DND-41 (cell line): ENCODE results near the gene DCLK2.

Experiments used
- ATAC-seq: fragments of 200-7000 bp; cut with Tn5 transposase; 3 replicates; pipeline ENCODE4 v1.9.1; 2021; ENCODE audit warnings: low read depth; ENCODE audit not compliant: insufficient read depth
- DNase-seq: peaks from one replicate; pipeline ENCODE4 v3.0.0-alpha.2; 2020
- H2AFZ ChIP-seq: 2 replicates; pipeline ENCODE4 v1.6.0; 2012; ENCODE audit warnings: low read depth, low read length
- H3K27ac ChIP-seq: 2 replicates; pipeline ENCODE4 v1.5.1; 2012; ENCODE audit warnings: low read length, inconsistent platforms
- H3K27me3 ChIP-seq: fragments of 200-600 bp; sonication (generic); 2 replicates; pipeline ENCODE4 v1.6.0; 2012; ENCODE audit warnings: low read length, mild to moderate bottlenecking, inconsistent platforms; ENCODE audit not compliant: insufficient read depth, poor library complexity
- H3K36me3 ChIP-seq: 2 replicates; pipeline ENCODE4 v1.5.1; 2012; ENCODE audit warnings: low read length, inconsistent platforms; ENCODE audit not compliant: insufficient read depth
- H3K4me1 ChIP-seq: 2 replicates; pipeline ENCODE4 v1.5.1; 2012; ENCODE audit warnings: mild to moderate bottlenecking, low read length; ENCODE audit not compliant: insufficient read depth
- H3K4me2 ChIP-seq: 2 replicates; pipeline ENCODE4 v1.6.0; 2012; ENCODE audit warnings: mild to moderate bottlenecking, moderate library complexity, low read length, inconsistent platforms; ENCODE audit not compliant: insufficient read depth
- H3K4me3 ChIP-seq, 2 experiments: fragments of 200-600 bp in 1 of 2; shearing (Covaris generic) in 1 of 2; 2 replicates each; pipeline ENCODE4 v1.5.1; 2012 to 2016; ENCODE audit warnings: inconsistent platforms in 2 of 2, low read length in 2 of 2, mild to moderate bottlenecking in 2 of 2, low read depth in 1 of 2, moderate library complexity in 1 of 2
- H3K79me2 ChIP-seq: 2 replicates; pipeline ENCODE4 v1.6.0; 2012; ENCODE audit warnings: low read length, inconsistent platforms; ENCODE audit not compliant: insufficient read depth
- H3K9ac ChIP-seq: 2 replicates; pipeline ENCODE4 v1.6.0; 2012; ENCODE audit warnings: low read depth, mild to moderate bottlenecking, inconsistent platforms, low read length, moderate library complexity
- H3K9me3 ChIP-seq: 2 replicates; pipeline ENCODE4 v1.5.1; 2012; ENCODE audit warnings: low read length, moderate library complexity, mild to moderate bottlenecking, inconsistent platforms; ENCODE audit not compliant: insufficient read depth, severe bottlenecking
- H4K20me1 ChIP-seq: 2 replicates; pipeline ENCODE4 v1.6.0; 2012; ENCODE audit warnings: low read length; ENCODE audit not compliant: insufficient read depth
- EZH2 ChIP-seq: IDR thresholded peaks from 3 replicates; pipeline ENCODE4 v1.6.1; 2012; ENCODE audit warnings: borderline replicate concordance, low read depth, mild to moderate bottlenecking, moderate library complexity, low read length, inconsistent platforms; ENCODE audit not compliant: severe bottlenecking
- TF ChIP-seq, protein P1 (sequence below): IDR thresholded peaks from 2 replicates; pipeline ENCODE4 v1.5.1; 2012; ENCODE audit warnings: borderline replicate concordance, low read length, moderate library complexity, mild to moderate bottlenecking; ENCODE audit not compliant: poor library complexity, severe bottlenecking; ENCODE audit errors: extremely low read depth

The DCLK2 gene

GRCh38 chr4:150037251-150037856 lies 40.9 kb upstream of the DCLK2 start:
- Histone ChIP-seq H3K4me1 (no peaks in the 10 kb centered on the region), H3K79me2 (no peaks in the 10 kb centered on the region), H3K9ac (no peak overlapping the region), H3K27me3 (no peaks in the 10 kb centered on the region), H3K36me3 (no peaks in the 10 kb centered on the region), H2AFZ (no peak overlapping the region), H3K9me3 (no peaks in the 10 kb centered on the region), H3K27ac (no peak overlapping the region), H3K4me3 (no peak overlapping the region), H3K4me2 (no peak overlapping the region), H4K20me1 (no peaks in the 10 kb centered on the region)
- no peak for DNase-seq
- no peak for ATAC-seq
- TF ChIP-seq EZH2: no peak
- TF ChIP-seq, protein P1, sequence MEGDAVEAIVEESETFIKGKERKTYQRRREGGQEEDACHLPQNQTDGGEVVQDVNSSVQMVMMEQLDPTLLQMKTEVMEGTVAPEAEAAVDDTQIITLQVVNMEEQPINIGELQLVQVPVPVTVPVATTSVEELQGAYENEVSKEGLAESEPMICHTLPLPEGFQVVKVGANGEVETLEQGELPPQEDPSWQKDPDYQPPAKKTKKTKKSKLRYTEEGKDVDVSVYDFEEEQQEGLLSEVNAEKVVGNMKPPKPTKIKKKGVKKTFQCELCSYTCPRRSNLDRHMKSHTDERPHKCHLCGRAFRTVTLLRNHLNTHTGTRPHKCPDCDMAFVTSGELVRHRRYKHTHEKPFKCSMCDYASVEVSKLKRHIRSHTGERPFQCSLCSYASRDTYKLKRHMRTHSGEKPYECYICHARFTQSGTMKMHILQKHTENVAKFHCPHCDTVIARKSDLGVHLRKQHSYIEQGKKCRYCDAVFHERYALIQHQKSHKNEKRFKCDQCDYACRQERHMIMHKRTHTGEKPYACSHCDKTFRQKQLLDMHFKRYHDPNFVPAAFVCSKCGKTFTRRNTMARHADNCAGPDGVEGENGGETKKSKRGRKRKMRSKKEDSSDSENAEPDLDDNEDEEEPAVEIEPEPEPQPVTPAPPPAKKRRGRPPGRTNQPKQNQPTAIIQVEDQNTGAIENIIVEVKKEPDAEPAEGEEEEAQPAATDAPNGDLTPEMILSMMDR: no peak

DNA sequence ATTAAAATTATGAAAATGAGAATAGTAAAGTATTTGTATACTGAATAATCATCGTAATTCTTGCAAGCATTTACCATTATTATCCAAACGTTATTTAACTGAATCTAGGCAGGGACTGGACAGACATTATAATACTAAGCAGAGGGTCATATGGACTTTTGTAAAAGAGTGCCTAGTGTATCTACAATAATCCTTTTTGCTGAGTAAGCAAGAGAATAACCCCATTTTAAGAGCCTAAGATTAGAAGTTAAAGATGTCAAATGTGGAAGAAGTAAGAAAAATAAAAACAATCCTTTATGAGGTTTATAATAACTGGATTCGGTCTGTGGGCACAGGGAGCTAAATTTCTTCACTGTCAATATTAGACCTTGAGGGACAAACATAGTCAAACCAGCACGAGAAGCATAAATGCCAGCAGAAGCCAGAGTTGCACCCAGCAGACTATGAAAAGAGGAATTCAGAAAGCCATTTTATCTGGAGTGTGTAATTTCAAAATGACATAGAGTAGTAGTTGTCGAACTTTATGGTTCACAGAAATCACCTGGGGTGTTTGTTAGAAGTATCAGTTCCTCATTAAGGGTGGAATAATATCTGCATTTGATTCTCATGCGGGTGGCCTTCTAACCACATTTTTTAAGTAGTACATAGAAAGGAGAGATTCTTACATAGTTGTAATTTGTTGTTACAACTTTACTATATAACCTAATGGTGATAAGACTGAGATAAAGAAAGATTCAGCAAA lies 39.7 kb upstream of the DCLK2 start:
- ATAC-seq (no peak), DNase-seq (no peak)
- H3K9me3 ChIP-seq: no peaks in the 10 kb centered on the region
- H3K27me3 ChIP-seq: no peaks in the 10 kb centered on the region
- no peak overlapping the region for H3K9ac ChIP-seq
- H3K27ac ChIP-seq: no peak overlapping the region
- H4K20me1 ChIP-seq: no peaks in the 10 kb centered on the region
- no peak overlapping the region for H3K4me2 ChIP-seq
- no peak overlapping the region for H3K4me3 ChIP-seq
- no peak overlapping the region for H2AFZ ChIP-seq
- H3K4me1 ChIP-seq: no peaks in the 10 kb centered on the region
- no peak for TF ChIP-seq EZH2
- TF ChIP-seq, protein P1: no peak
- H3K79me2 ChIP-seq: no peaks in the 10 kb centered on the region
- H3K36me3 ChIP-seq: no peaks in the 10 kb centered on the region

DNA sequence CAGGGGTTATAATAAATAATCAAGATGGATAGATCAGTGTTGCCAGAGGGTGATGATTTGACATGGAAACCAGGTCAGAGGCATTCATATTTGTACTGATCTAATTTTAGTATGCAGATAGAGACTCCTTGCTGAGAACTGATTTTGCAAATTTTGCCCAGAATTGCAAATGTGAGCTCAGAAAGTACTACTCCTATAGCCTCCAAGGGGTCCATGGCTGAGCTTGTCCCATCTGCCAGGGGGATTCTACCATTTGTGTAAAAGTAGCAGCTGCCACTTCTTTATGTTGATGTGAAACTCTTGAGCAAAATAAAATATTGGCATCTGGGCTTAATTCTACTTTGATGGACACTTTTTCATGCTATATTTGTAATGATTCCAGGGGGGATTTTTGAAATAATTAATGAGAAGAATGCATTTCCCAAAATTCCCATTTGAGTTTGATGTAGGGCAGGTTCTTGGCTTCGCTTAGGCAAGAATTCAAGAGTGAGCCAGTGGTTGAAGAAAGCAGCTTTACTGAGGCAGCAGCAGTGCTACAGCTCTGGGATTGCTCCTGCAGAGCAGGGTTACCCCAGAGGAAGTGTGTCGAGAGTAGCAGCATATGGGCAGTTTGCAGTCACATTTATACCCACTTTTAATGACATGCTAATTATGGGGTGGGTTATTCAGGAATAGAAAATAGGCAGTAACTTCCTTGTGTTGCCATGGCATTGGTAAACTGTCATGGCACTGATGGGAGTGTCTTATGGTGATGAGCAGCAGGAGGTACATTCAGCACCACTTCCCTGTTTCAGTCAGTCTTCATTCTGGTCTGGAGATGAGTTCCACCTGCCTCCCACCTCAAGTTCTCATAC lies 38.7 kb upstream of the DCLK2 start:
- no peak overlapping the region for H3K4me3 ChIP-seq
- H3K27me3 ChIP-seq: no peaks in the 10 kb centered on the region
- ATAC-seq (no peak), DNase-seq (no peak)
- no peaks in the 10 kb centered on the region for H3K79me2 ChIP-seq
- TF ChIP-seq, protein P1: no peak
- TF ChIP-seq EZH2: no peak
- H2AFZ ChIP-seq: no peak overlapping the region
- H3K9me3 ChIP-seq: no peaks in the 10 kb centered on the region
- no peaks in the 10 kb centered on the region for H3K36me3 ChIP-seq
- H3K4me1 ChIP-seq: no peaks in the 10 kb centered on the region
- H3K4me2 ChIP-seq: no peak overlapping the region
- H4K20me1 ChIP-seq: no peaks in the 10 kb centered on the region
- H3K27ac ChIP-seq: no peak overlapping the region
- H3K9ac ChIP-seq: no peak overlapping the region
